Type B pancreatic cell (in vitro differentiated cells): ENCODE data around the gene ADM2. TPM values are rescaled to one million over a fixed set of nuclear protein-coding genes. Genes with fewer than 3 reads are reported as not detected.

Experiments used
- DNase-seq: peaks from one replicate; pipeline ENCODE4 v3.0.0; 2021; ENCODE audit warnings: mixed read lengths; ENCODE audit not compliant: unreplicated experiment; ENCODE audit errors: extremely low spot score
- H3K27ac Mint-ChIP-seq: 2 replicates; pipeline ENCODE4 v1.8.0; 2021; ENCODE audit warnings: mild to moderate bottlenecking, mixed read lengths
- H3K27me3 Mint-ChIP-seq: 2 replicates; pipeline ENCODE4 v1.8.0; 2021; ENCODE audit warnings: mixed read lengths
- H3K36me3 Mint-ChIP-seq: 2 replicates; pipeline ENCODE4 v1.8.0; 2021; ENCODE audit warnings: mixed read lengths
- H3K4me1 Mint-ChIP-seq: one replicate; pipeline ENCODE4 v1.8.0; 2021; ENCODE audit warnings: mixed read lengths; ENCODE audit not compliant: unreplicated experiment
- H3K4me3 Mint-ChIP-seq: 2 replicates; pipeline ENCODE4 v1.8.0; 2021; ENCODE audit warnings: mild to moderate bottlenecking, mixed read lengths
- H3K9me3 Mint-ChIP-seq: 2 replicates; pipeline ENCODE4 v1.8.0; 2021; ENCODE audit warnings: mixed read lengths
- CTCF ChIP-seq: fragments of 200-600 bp; sonication (generic); conservative IDR thresholded peaks from 2 replicates; pipeline ENCODE4 v1.5.0; 2021; ENCODE audit warnings: antibody characterized with exemption, mild to moderate bottlenecking
- total RNA-seq: library from RNA; stranded (reverse); gene quantifications from 2 replicates; pipeline ENCODE4 v1.2.1, GENCODE V29; 2021; ENCODE audit warnings: low replicate concordance

ADM2 gene
- total RNA-seq, 1 donor from 2014 or later, result 2.6 TPM

GRCh38 chr22:50506611-50507420 lies 25.5 kb downstream of the ADM2 start:
- Mint-ChIP-seq H3K27ac (peak overlapping the region; percentile 84), H3K36me3 (no peaks in the 10 kb centered on the region), H3K9me3 (no peaks in the 10 kb centered on the region), H3K27me3 (no peaks in the 10 kb centered on the region), H3K4me3 (peak overlapping the region; percentile 93), H3K4me1 (peaks cover 9% of the 10 kb centered on the region)
- TF ChIP-seq CTCF, result no peak
- peak; percentile 71 for DNase-seq

GRCh38 chr22:50507421-50507990 lies 26.2 kb downstream of the ADM2 start, which contains the start of gene LMF2:
LMF2 (minus strand) TSS chr22:50507702; CDS start chr22:50507675, 27 bp downstream.
- no peak for TF ChIP-seq CTCF
- peak; percentile 96 for DNase-seq
- Mint-ChIP-seq H3K4me1 (peaks cover 9% of the 10 kb centered on the region), H3K4me3 (peak within 1 kb of the TSS; percentile 93), H3K27ac (peak within 1 kb of the TSS; percentile 89), H3K27me3 (no peaks in the 10 kb centered on the region), H3K9me3 (no peaks in the 10 kb centered on the region), H3K36me3 (no peaks in the 10 kb centered on the region)

GRCh38 chr22:50507991-50508884 lies 26.9 kb downstream of the ADM2 start, which contains the start of gene NCAPH2:
NCAPH2 (plus strand) TSS chr22:50508224; CDS start chr22:50508338, 114 bp downstream.
- H3K27me3 Mint-ChIP-seq, result no peaks in the 10 kb centered on the region
- no peak for TF ChIP-seq CTCF
- H3K36me3 Mint-ChIP-seq, result no peaks in the 10 kb centered on the region
- peaks cover 9% of the 10 kb centered on the region for H3K4me1 Mint-ChIP-seq
- H3K4me3 Mint-ChIP-seq, result peak within 1 kb of the TSS; percentile 93
- peak; percentile 99 for DNase-seq
- peak within 1 kb of the TSS; percentile 89 for H3K27ac Mint-ChIP-seq
- no peaks in the 10 kb centered on the region for H3K9me3 Mint-ChIP-seq

- TF ChIP-seq CTCF, result no peak
- no peak for DNase-seq
- no peaks in the 10 kb centered on the region for H3K9me3 Mint-ChIP-seq
- H3K4me3 Mint-ChIP-seq, result peak overlapping the region; percentile 92
- H3K27ac Mint-ChIP-seq, result peak overlapping the region; percentile 89
- no peaks in the 10 kb centered on the region for H3K36me3 Mint-ChIP-seq
- H3K27me3 Mint-ChIP-seq, result no peaks in the 10 kb centered on the region
- peaks cover 9% of the 10 kb centered on the region for H3K4me1 Mint-ChIP-seq
Measured at GRCh38 chr22:50508897-50509296, 27.6 kb downstream of the ADM2 start.

- no peak for TF ChIP-seq CTCF
- Mint-ChIP-seq H3K4me1 (peaks cover 9% of the 10 kb centered on the region), H3K4me3 (no peak overlapping the region), H3K36me3 (peaks cover 4% of the 10 kb centered on the region), H3K27me3 (no peaks in the 10 kb centered on the region), H3K27ac (no peak overlapping the region), H3K9me3 (no peaks in the 10 kb centered on the region)
- DNase-seq, result no peak
Measured at GRCh38 chr22:50513175-50513574, 31.8 kb downstream of the ADM2 start.
